Measurements from ENCODE around the gene TMPRSS15.

TMPRSS15 gene

DNA sequence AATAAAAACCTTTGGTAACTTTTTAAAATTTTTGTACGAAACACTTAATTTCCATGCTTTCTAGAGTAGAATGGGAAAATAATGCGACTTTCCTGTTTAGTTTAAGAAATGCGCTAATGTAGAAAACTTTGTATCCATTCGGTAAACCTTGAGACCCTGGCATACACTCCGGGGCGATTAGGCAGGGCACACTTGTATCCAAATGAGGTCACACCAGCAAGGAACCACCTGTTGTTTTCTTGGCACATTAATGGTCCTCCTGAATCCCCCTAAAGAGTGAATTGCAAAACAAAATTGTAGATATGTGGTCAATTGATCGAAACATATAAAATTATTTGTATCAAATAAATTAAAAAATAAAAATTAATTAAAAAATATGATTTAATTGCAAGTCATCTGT is 133.7 kb downstream of the TMPRSS15 start (continued):
- no peak for TF ChIP-seq CTCF (tag by site-specific recombination; IDR thresholded peaks at IDR 0.05)
- TF ChIP-seq REPIN1 (tag by site-specific recombination; IDR thresholded peaks at IDR 0.05; ENCODE audit: low read depth), result no peak
- no peak for TF ChIP-seq TRIM28 (IDR thresholded peaks at IDR 0.05; ENCODE audit: borderline replicate concordance, low read length)
- no peak for TF ChIP-seq YY2 (tag by site-specific recombination; IDR thresholded peaks at IDR 0.05)
- TF ChIP-seq, protein P1, sequence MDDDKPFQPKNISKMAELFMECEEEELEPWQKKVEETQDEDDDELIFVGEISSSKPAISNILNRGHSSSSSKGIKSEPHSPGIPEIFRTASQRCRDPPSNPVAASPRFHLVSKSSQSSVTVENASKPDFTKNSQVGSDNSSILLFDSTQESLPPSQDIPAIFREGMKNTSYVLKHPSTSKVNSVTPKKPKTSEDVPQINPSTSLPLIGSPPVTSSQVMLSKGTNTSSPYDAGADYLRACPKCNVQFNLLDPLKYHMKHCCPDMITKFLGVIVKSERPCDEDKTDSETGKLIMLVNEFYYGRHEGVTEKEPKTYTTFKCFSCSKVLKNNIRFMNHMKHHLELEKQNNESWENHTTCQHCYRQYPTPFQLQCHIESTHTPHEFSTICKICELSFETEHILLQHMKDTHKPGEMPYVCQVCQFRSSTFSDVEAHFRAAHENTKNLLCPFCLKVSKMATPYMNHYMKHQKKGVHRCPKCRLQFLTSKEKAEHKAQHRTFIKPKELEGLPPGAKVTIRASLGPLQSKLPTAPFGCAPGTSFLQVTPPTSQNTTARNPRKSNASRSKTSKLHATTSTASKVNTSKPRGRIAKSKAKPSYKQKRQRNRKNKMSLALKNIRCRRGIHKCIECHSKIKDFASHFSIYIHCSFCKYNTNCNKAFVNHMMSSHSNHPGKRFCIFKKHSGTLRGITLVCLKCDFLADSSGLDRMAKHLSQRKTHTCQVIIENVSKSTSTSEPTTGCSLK (tag by site-specific recombination; IDR thresholded peaks at IDR 0.05), result no peak

DNA sequence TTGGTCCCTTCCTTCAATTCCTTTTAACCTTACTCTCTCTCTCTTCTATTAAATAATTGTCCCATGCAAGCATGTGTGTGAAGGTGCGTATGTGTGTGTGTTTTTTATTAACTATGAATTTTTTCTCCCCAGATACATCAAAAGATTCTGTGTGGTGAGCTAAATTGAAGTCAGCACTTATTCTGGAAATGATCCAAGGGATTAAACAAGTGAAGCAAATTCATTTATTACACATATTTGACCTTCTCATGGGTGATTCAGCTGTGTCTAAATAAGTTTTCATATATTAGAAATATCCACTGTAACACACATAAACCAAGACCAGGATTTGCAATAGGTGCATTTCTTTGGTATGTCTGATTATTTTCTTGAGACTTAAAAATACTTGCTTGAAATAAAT is 134.7 kb downstream of the TMPRSS15 start:
- POLR2A ChIA-PET, result no interaction called here
- no peak overlapping the region for H3K4me3 ChIP-seq (ENCODE audit: low read depth, low read length)
- TF ChIP-seq ZNF571 (tag by site-specific recombination; IDR thresholded peaks at IDR 0.05) (no peak), ZNF202 (tag by site-specific recombination; IDR thresholded peaks at IDR 0.05; ENCODE audit: borderline replicate concordance) (no peak)
- H3K9me3 ChIP-seq (ENCODE audit: control insufficient read depth, insufficient read depth, low read depth, low read length), result no peaks in the 10 kb centered on the region
- no peaks in the 10 kb centered on the region for H3K36me3 ChIP-seq (ENCODE audit: control insufficient read depth in 2 of 2, insufficient read depth in 1 of 2, low read length in 2 of 2)
- H3K27ac ChIP-seq (ENCODE audit: extremely low read depth, low read depth, low read length), result no peak overlapping the region
- no peaks in the 10 kb centered on the region for H3K4me1 ChIP-seq (ENCODE audit: control insufficient read depth, insufficient read depth, low read length)
- CTCF ChIA-PET, result no interaction called here

DNA sequence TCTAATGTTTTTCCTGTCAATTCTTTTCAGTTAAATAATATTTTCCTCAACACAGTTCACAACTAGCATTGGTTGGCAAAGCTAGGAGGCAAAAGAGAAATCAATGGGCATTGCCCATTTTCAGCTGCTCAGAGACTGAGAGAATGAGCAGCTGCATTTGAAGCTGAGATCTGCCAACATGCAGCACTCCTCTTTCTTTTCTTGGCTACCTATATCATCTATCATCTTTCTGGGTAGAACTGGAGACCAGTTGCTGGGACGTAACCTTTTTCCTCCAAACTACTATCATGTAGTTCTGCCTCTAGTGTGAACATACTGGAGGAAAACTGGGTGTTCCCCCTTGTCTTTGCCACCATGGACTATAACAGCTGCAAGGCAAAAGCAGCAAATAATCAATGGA is 136.1 kb downstream of the TMPRSS15 start:
- TF ChIP-seq ZNF473 (tag by site-specific recombination; IDR thresholded peaks at IDR 0.05), result no peak
- no peak for TF ChIP-seq ZSCAN16 (tag by site-specific recombination; IDR thresholded peaks at IDR 0.05)
- TF ChIP-seq ZNF521 (tag by site-specific recombination; IDR thresholded peaks at IDR 0.05), result no peak
- no peak for TF ChIP-seq ZNF791 (tag by site-specific recombination; IDR thresholded peaks at IDR 0.05)
- no peak for TF ChIP-seq PRDM1 (tag by site-specific recombination; IDR thresholded peaks at IDR 0.05)
- TF ChIP-seq GLI2 (tag by site-specific recombination; IDR thresholded peaks at IDR 0.05; ENCODE audit: borderline replicate concordance, low read depth), result no peak
- no peak for TF ChIP-seq ZNF596 (tag by site-specific recombination; IDR thresholded peaks at IDR 0.05)
- no peak for TF ChIP-seq PRDM6 (tag by site-specific recombination; IDR thresholded peaks at IDR 0.05)
- TF ChIP-seq ZNF121 (tag by site-specific recombination; IDR thresholded peaks at IDR 0.05), result no peak
- TF ChIP-seq ZNF394 (tag by site-specific recombination; IDR thresholded peaks at IDR 0.05; ENCODE audit: borderline replicate concordance), result no peak
- no peak for TF ChIP-seq ZNF776 (tag by site-specific recombination; IDR thresholded peaks at IDR 0.05; ENCODE audit: borderline replicate concordance)
- no peak for TF ChIP-seq WT1 (tag by site-specific recombination; IDR thresholded peaks at IDR 0.05)
- no peak for TF ChIP-seq ZSCAN5A (tag by site-specific recombination; IDR thresholded peaks at IDR 0.05)
- no peak for TF ChIP-seq MZF1 (tag by site-specific recombination; IDR thresholded peaks at IDR 0.05; ENCODE audit: borderline replicate concordance)
- Histone ChIP-seq H3K4me3 (ENCODE audit: low read depth, low read length) (no peak overlapping the region), H3K4me1 (ENCODE audit: control insufficient read depth, insufficient read depth, low read length) (no peaks in the 10 kb centered on the region), H3K9me3 (ENCODE audit: control insufficient read depth, insufficient read depth, low read depth, low read length) (no peaks in the 10 kb centered on the region), H3K27ac (ENCODE audit: extremely low read depth, low read depth, low read length) (no peak overlapping the region), H3K36me3 (ENCODE audit: control insufficient read depth in 2 of 2, insufficient read depth in 1 of 2, low read length in 2 of 2) (no peaks in the 10 kb centered on the region)
- POLR2A ChIA-PET, result no interaction called here
- CTCF ChIA-PET, result interaction anchor here (0.7 kb wide), 1 partner anchor 12 kb away, joined by 3 read pairs; no protein-coding TSS in a partner anchor
